GM18858 (cell line): Measurements from ENCODE around the gene BACH1.

ENCODE experiments used
- ATAC-seq: cut with Tn5 transposase; IDR thresholded peaks from one replicate; pipeline ENCODE4 v1.9.1; 2021; ENCODE audit not compliant: unreplicated experiment

The BACH1 gene

DNA sequence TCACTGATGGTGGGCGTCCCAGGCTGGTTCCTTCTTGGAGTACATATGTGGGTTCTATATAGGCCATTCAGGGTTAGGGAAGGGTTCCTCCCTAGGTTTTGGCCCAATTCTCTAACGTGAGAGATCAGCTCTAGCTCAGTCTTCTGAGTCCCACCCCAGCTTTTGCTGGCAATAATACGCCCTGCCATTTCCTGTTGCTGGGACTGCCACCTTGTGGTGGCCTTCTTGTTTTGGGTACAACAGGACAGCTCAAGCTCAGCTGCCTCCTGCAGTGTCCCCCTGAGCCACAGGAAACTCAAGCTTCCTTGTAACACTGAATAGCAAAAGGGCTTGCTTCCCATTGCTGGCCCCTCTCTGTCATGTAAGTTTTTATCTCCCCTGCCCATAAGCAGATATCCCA lies 77.8 kb downstream of the BACH1 start:
- peak; percentile 53 for ATAC-seq

DNA sequence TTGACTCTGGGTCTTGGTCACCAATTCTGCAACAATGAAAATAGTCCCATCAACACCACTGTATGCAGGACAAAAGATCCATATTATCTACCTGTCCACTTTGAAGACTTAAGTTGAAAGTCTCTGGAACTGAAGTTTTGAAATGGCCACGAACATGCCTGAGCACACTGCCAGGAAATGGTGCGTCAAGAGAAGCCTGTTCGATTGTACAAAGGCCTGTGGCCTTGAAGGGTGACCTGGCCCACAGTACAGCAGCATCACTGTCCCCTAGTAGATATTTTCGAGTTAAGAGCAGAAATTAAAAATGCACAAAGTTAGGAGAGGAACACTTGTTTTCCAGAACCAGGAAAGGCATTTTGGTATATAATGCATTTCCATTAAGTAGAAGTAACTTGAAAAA lies 78.5 kb downstream of the BACH1 start:
- ATAC-seq, result no peak

DNA sequence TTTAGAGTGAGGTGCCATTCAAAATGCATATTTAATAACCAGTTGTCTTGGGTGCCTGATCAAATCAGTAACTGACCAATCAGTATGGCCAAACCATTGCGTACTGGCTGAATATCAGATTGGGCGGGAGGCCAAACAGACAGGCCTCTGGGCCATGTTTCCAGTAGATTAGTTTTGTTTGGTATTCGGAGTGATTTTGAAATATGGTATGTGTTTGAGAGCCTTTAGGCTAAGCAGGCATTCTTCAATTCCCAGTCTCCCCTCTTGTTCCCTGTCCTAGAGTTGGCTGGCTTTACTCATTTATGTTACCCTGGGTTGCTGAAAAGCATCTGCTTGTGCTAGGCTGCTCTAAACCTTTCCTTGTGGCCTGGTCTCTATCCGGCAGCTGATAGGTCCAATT lies 80.1 kb downstream of the BACH1 start:
- no peak for ATAC-seq

DNA sequence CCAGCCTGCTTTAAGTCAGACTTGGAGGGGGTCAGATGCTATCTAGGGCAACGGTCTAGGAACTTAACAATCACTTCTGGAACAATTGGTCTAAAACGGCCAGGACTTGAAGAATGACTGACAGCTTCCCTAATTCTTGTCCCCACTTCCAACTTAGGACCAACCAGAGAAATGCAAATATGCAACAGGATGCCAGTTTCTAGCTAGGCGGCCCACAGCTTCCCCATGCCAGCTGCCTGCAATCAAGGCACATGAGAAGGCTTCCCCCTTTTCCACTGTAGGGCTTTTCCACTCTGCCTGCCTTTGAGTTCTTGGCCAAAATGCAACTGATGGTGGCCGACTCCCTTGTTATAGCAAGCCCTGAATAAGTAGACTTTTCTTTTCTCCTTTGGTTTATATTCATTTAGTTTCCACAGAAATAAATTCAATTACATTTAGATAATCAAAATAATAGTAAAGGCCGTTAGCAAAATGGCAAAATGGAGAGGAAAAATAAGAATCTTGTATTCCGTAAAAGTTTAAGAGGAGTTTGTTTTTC lies 80.9 kb downstream of the BACH1 start:
- no peak for ATAC-seq

DNA sequence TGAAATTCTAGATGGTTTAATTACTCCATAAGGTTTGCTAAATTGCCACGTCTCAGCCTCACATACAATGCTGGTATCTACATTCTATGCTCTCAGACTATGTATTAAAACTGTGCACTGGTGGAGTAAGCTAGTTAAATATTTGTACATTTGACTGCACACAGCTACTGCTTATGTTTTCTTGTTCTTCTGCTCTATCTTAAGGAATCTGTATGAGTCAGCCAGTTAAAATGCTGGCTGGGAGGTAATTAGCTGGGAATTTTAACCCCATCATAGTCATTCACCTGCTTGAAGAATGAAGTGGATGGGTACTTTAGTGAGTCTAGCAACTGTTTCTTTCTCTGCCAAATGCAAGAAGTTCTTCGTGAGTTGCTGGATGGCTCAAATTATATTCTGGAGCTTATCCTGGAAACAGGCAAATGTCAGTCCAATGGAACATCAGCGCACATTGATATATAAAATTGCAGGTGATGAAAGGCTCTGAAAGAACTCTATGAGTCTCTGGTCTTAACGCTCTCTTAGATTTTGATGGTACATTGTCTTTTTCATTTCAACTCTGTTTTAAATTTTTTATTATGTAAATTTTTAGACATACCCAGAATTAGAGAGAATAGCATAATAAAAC lies 83.4 kb downstream of the BACH1 start:
- no peak for ATAC-seq

DNA sequence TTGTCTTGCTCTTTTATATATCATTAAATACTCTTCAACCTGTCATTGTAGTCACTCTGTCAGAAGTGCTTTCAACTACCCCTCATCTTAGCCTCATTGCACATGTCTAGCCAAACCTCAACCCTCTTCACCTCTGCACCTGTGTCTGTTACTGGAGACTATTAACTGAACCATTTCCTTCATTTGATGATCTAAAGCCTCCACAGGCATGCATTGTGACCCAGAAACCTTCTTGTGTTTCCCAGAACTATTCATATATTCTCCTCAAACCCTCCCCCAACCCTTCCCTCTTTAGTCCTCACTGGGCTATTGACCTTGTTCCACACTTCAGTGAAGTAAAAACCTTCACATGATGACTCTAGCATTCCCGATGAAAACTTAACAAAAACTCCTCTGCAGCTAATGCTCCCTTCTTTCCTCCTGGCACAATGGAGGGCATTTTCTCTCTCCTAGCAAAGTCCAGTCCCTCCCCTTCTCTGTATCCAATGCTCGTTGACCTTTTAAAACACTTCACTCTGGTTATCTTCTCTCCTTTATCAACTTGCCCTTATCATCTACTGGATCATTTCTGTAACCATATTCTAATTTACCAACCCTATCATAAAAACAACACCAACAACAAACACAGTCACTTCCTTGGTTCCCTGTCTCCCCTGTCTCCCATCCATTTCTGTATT lies 86.1 kb downstream of the BACH1 start:
- no peak for ATAC-seq

DNA sequence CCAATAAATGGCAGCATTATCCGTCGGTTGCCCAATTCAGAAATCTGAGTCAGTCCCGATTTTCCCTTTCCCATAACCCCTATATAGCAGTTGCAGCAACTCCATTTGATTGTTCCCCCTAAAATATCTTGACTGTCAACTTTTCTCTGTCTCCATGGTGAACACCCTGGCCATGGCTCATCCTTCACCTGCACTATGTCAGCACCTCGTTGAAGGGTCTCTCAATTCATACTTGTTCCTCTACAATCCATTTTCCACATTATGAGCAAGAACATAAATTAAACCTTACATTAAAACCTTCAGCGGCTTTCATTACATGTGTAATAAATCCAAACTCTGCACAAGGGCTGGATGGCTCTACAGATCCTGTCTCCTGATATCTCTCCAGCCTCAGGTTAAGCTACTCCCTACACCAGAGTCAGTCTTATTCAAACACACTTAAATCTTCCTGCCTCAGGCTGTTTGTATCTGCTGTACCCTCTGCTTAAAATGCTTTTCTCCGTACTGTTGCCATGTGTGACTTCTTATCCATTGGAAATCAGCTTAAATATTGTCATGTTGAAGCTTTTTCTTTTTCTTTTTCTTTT lies 87.3 kb downstream of the BACH1 start:
- no peak for ATAC-seq

DNA sequence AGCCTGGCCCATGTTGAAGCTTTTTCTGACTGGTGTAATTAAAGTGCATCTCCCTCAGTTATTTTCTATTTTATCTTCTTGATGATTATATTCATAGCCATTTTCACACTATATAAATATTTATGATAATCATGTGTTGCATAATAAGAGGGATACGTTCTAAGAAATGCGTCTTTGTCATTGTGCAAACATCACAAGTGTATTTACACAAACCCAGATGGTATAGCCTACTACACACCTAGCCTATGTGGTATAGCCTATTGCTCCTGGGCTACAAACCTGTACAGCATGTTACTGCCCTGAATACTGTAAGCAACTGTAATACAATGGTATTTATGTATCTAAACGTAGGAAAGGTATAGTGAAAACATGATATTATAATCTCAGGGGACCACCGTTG lies 88.1 kb downstream of the BACH1 start:
- no peak for ATAC-seq

DNA sequence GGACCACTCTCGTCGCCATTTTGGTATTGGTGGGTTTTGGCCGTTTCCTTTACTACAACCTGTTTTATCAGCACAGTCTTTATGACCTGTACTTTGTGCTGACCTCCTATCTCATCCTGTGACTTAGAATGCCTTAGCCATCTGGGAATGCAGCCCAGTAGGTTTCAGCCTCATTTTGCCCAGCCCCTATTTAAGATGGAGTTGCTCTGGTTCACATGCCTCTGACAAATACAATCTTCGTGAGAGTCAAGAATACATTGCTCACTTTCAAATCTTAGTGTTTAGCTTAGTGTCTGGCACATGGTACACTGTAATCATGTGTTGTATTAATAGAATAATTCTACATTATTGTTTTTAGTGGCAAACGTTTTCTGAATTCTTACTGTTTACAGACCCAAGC lies 88.9 kb downstream of the BACH1 start:
- no peak for ATAC-seq

DNA sequence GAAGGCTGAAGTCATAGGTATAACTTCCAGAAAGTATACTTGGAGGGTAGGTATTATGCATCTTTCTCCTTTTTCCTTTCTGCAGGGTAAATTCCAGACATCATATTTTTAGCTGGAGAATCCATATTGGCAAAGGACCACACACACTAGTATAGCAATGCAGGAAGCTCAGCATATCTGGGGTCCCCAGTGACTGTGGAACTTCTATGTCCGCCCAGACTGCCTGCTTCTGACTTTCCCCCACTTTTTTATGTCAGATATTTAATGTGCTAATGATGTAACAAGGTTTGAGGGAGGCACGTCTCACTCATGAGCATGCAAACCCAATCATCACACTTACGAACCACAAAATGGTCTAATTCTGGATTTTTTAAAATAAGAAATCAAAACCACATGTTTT lies 90.4 kb downstream of the BACH1 start:
- ATAC-seq, result no peak

DNA sequence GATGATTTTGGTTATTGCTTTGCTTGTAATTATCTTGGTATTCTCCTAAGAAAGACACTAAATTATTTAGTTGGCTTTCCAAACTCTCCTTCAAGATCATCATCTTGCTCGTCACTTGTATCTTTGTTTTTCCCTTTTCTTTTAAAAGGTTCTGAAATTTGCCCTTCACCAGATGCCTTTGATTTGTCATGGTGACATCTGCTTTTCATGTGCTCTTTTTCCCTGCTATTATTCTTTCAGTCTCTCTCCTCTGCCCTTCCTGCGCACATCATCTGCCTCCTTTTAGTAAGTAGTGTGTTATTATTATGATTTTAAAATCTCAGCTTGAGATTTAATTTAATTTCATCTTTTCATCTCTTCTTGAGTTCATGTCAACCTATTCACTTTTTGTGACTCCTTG lies 92.1 kb downstream of the BACH1 start:
- no peak for ATAC-seq

DNA sequence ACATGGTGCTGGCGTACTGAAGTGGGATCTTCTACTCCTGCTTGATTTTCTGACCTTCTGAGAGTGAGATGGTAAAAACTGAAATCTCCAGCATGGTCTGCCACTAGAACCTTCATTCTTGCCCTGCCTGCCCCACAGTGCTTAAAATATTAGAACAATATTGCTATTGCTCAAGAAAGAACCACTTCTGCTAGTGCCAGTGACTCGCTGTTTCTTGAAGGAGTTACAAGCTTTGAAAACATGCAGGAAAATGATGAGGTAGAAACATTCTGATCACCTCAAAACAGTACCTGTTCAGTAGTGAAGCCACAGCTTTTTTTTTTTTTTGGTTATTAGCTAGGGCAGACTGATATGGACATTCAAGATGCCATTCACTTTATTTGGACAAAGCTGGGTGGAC lies 95.3 kb downstream of the BACH1 start:
- ATAC-seq, result no peak
